GM18517 (cell line): ENCODE measurements around the gene CARD11.
A peak's percentile ranks its signal among the peaks of the same experiment; 100 is the strongest.
"Not testable (repeated sequence)": the region's sequence is repeated elsewhere in the genome, so short reads cannot be mapped to it uniquely, and the experiment has no call there.

Experiments
- ATAC-seq: cut with Tn5 transposase; IDR thresholded peaks from one replicate; pipeline ENCODE4 v1.9.1; 2021; ENCODE audit warnings: mild to moderate bottlenecking, moderate library complexity; ENCODE audit not compliant: unreplicated experiment

Gene CARD11

DNA sequence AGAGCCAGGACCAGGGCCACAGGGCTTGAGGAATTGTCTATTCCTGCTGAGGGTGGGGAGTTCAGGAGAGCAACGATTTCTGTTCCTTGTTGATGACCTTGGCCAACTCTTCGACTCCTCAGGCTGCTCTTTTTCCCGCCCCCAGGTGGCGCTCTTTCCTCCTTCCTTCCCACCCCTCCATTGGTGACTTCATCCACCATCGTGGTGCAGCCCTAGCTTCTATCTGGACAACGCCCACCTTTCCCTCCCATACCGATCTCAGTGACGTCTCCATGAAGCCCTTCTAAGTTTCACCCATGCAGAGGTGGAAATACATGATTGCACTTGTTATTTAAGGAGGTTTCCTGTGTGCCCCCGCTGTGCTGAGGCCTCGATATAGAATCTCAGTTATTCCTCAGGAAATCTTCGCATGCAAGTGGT, 22.1 kb upstream of the CARD11 start:
- ATAC-seq = no peak

DNA sequence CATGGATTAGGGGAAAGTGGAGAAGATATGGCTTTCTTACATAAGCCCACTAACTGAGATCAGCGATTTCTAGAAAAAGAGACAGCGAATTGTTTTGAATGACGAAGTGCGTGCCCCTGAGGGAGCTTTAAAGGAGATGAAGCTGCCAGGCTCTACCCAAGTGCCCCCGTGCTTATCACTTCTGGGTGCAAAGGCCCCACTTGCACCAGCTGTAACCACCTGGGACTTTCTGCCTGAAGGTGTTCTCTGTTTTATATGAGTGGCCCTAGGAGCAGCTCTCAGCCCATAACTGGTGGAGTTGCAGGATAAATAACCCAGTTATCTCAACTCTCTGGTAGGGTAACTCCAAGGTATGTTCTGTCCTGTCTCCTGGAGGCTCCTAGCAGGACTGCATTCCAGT, 20.4 kb upstream of the CARD11 start:
- ATAC-seq = no peak

- ATAC-seq = peak; percentile 88
Observed at GRCh38 chr7:3063016-3063753, 19.5 kb upstream of the CARD11 start.

GRCh38 chr7:3057066-3057420, 13.4 kb upstream of the CARD11 start:
- ATAC-seq = no peak

GRCh38 chr7:3056234-3057065, 12.8 kb upstream of the CARD11 start:
- no peak for ATAC-seq

DNA sequence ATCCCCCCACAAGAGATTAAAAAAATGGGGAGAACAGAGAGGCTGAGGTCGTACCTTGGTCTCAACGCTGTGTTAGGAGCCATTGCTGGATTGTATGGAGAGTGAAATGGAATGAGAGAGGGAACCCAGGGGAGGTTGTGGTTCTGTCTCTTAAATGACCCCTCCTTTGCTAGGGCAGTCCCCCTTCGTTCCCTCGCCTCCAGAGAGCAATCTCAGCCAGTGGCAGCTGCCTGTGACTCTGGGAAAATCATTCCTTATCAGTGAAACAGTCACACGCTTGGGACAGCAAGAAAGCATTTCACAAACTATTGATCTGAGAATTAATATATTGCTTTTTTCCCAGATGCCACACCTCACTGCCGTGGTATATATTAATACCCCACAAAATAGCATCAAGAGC, 12.0 kb upstream of the CARD11 start:
- no peak for ATAC-seq

DNA sequence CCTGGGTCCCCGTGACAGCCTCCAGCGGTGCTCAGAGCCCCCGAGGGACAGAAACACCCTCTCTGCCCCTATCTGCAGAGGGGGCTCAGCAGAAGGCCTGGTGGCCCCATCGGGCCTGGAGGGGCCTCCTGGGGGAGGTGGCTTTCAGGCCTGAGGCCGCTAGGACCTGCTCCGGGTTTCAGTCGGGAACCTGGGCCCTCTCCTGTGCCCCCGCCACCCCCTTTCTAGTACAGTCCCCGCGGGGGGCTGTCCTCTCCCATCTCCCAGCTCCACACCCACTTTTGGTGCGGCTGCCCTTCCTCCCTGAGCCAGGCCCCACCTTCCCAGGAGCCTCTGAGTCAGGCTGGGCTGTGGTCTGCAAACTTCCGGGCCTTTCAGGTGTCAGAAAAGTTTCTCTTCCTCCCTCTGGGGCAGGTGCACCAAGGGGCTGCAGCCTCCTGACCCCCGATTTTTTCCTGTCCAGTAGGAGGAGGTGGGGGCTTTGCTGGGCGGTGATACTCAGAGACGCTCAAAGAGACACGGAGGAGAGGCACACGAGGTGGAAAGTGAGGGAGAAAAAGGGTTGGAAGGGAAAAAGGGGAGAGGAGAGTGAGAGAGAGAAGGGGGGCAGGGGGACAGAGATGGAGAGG, 692 bp downstream of the CARD11 start:
- ATAC-seq = peak; percentile 71

DNA sequence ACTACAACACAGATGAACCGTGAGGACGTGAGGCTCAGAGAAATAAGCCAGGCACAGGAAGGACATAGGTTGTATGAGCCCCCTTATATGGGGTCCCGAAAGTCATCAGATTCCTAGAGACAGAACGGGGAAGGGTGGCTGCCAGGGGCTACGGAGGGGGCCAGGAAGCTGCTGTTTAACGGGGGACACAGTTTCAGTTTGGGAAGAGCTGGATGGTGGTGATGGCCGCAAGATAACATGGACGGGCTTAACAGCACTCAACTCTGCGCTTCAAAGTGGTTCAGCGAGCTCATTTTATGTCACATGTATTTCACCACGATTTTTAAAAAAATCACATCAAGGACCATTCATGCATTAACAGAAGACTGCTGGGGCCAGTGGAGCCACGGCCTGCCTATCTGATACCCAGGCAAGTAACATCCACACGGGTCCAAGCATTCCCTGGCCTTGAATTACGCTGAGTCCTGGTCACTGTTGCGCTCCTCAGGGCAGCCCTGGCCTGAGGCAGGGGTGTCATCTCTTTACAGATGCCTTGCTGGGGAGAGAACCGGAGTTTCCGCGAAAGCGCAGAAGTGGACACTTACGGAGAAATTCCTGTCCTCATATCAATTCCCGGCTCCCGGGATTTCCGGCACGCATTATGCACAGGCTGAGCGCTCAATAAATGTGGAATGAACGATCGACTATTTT, 1.5 kb downstream of the CARD11 start:
- ATAC-seq = no peak

GRCh38 chr7:3039787-3040186, 3.9 kb downstream of the CARD11 start:
- no peak for ATAC-seq

- ATAC-seq = not testable (repeated sequence)
Observed at GRCh38 chr7:3038011-3038410, 5.7 kb downstream of the CARD11 start.

- ATAC-seq = no peak
Observed at GRCh38 chr7:3037259-3037658, 6.4 kb downstream of the CARD11 start.

GRCh38 chr7:3034591-3035150, 9.0 kb downstream of the CARD11 start:
- ATAC-seq = no peak

- ATAC-seq = no peak
Observed at GRCh38 chr7:3033581-3033980, 10.1 kb downstream of the CARD11 start.

DNA sequence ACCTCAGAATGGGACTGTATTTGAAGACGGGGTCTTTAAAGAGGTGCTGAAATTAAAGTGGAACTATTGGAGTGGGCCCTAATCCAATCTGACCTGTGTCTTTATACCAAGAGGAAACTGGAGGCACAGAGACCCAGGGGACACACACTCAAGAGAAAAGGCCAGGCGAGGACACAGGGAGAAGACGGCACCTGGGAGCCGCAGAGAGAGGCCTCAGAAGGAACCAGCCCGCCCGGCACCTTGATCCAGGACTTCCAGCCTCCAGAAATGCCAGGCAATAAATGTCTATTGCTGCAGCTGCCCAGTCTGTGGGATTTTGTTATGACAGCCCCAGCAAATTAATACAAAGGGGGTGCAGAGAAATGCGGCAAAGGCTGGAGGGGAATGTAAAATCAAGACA, 10.5 kb downstream of the CARD11 start:
- ATAC-seq = no peak

GRCh38 chr7:3032256-3032655, 11.4 kb downstream of the CARD11 start:
- no peak for ATAC-seq

DNA sequence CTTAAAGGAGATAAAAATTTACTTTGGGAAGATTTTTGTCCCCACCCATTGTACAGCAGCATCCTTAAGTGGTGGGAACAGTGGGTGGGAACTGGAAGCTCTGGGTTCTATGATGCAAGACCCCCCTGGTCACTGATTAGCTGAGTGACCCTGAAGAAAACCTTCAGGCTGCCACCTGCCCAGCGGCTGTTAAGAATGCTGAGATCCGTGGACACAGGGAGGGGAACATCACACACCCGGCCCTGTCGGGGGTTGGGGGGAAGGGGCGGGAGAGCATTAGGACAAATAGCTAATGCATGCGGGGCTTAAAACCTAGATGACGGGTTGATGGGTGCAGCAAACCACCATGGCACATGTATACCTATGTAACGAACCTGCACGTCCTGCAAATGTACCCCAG, 14.5 kb downstream of the CARD11 start:
- ATAC-seq = no peak

- no peak for ATAC-seq
Observed at GRCh38 chr7:3028758-3029093, 14.9 kb downstream of the CARD11 start.

DNA sequence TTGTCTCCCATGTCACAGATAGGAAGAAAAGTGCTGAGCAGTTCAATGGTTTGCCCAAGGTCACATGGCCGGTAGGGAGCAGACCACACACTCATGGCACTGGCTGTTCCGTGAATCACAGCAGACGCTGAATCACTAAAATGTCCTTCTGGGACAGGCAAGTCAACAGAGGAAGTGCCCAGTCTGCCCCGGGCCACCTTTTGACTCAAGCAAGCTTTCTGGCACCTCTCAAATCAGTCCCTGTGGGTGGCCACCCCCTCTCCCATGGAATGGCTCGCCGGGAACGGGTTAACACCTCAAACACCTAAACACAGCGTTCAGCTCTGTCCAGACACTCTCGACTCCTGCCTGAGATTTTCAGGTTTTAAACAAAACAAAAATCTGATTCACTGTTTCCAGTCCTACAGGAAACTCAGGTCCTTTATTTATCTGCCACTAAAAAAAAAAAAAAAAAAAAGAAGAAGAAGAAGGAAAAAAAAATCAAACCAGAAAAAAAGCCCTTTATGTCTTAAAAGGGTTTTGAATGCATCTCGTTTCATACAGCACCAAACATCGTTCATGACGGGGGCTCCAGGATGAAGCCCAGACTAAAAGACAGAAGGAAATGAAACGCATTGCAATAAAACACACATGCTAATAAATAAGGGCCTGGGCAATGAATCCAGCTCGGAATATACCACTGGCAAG, 15.5 kb downstream of the CARD11 start:
- ATAC-seq = no peak

DNA sequence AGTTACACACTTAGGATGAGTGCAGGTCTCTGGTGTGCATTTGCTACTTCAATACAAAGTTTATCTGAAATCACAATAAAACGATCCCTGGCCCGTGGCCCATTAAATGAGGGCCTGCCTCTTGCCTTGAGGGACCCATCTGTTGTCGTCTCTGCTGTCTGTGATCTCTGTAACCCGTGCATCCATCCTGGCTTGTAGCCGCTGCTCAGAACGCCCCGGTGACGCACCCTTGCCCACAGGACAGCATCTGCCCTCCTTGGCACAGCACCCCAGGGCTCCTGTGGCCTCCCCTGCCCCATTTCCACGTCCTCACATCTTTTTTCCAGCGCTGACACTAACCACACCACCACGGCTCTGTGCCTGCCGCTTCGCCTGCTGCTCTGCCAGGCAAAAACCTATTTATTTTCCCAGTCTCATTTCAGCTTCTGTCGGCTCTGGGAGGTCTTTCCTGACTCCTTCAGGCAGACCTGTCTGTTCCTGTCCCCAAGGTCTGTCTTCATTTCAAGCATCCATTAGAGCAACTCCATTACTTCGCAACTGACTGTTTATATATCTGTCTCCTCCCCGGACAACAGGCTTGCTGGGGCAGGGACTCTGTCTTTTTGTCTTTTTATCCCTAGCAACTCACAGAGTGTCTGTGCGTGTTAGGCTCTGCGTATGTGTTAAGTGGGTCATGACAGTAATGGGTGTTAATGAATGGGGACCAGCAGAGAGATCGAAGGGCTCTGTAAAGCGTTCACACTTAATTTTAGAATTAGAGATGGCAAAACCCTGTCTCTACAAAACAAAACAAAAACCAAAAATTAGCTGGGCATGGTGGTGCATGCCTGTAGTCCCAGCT, 16.4 kb downstream of the CARD11 start:
- ATAC-seq = no peak

DNA sequence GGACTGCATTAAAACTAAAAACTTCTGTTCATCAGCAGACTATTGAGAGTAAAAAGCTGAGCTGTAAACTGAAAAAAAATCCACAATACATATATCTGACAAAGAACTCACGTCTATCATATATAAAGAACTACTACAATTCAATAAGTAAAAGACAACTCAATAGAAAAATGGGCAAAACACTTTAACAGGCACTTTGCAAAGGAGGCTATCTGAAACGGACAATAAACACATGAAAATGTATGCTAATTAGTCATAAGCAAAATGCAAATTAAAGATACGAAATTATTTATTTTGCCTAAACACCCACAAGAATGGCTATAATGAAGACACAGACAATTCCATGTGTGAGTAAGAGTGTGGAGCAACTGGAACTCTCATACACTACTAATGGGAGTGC, 18.1 kb downstream of the CARD11 start:
- ATAC-seq = no peak
